HG03342 (cell line): Measurements from ENCODE around the gene RASA3.
"Not testable (repeated sequence)": the region's sequence is repeated elsewhere in the genome, so short reads cannot be mapped to it uniquely, and the experiment has no call there.

ENCODE experiments used
- ATAC-seq: cut with Tn5 transposase; IDR thresholded peaks from one replicate; pipeline ENCODE4 v1.9.1; 2021; ENCODE audit warnings: mild to moderate bottlenecking, moderate library complexity; ENCODE audit not compliant: unreplicated experiment

Gene RASA3

GRCh38 chr13:114157869-114158495 lies 25.6 kb upstream of the RASA3 start:
- no peak for ATAC-seq

GRCh38 chr13:114155926-114156883 lies 23.8 kb upstream of the RASA3 start:
- no peak for ATAC-seq

GRCh38 chr13:114155320-114155719 lies 22.9 kb upstream of the RASA3 start:
- ATAC-seq: no peak

- ATAC-seq: no peak
Observed at GRCh38 chr13:114154476-114154875, 22.1 kb upstream of the RASA3 start.

- ATAC-seq: no peak
Observed at GRCh38 chr13:114153485-114154080, 21.2 kb upstream of the RASA3 start.

- no peak for ATAC-seq
Observed at GRCh38 chr13:114152831-114153371, 20.5 kb upstream of the RASA3 start.

- ATAC-seq: no peak
Observed at GRCh38 chr13:114152285-114152645, 19.8 kb upstream of the RASA3 start.

GRCh38 chr13:114151565-114152284 lies 19.3 kb upstream of the RASA3 start:
- no peak for ATAC-seq

GRCh38 chr13:114151031-114151430 lies 18.6 kb upstream of the RASA3 start:
- no peak for ATAC-seq

GRCh38 chr13:114149774-114150740 lies 17.6 kb upstream of the RASA3 start:
- ATAC-seq: no peak

GRCh38 chr13:114148886-114149285 lies 16.5 kb upstream of the RASA3 start:
- ATAC-seq: not testable (repeated sequence)

GRCh38 chr13:114148521-114148855 lies 16.1 kb upstream of the RASA3 start:
- peak; percentile 90 for ATAC-seq

- ATAC-seq: peak; percentile 41
Observed at GRCh38 chr13:114147803-114148520, 15.5 kb upstream of the RASA3 start.

- ATAC-seq: no peak
Observed at GRCh38 chr13:114146629-114147028, 14.2 kb upstream of the RASA3 start.

- ATAC-seq: no peak
Observed at GRCh38 chr13:114146173-114146572, 13.8 kb upstream of the RASA3 start.

GRCh38 chr13:114145722-114146121 lies 13.3 kb upstream of the RASA3 start:
- no peak for ATAC-seq

GRCh38 chr13:114145256-114145655 lies 12.8 kb upstream of the RASA3 start:
- ATAC-seq: no peak

- ATAC-seq: no peak
Observed at GRCh38 chr13:114144606-114145244, 12.3 kb upstream of the RASA3 start.
